Stomach (tissue), 4 donors: ENCODE measurements around the gene PPARGC1A.

ENCODE experiments used
- CTCF ChIP-seq, 7 experiments: fragments of 450-650 bp in 4 of 7; fragments of 200-600 bp in 3 of 7; sonication (generic) in 3 of 7; IDR thresholded peaks; one replicate each; pipeline ENCODE4 v1.5.1; 2016 to 2019; ENCODE audit warnings: antibody characterized with exemption in 7 of 7, control low read depth in 2 of 7, mild to moderate bottlenecking in 1 of 7
- EP300 ChIP-seq: sonication (generic); formaldehyde crosslinking; IDR thresholded peaks from one replicate; pipeline ENCODE4 v1.6.1; 2017; ENCODE audit warnings: antibody characterized with exemption
- POLR2A ChIP-seq, 4 donors: fragments of 450-650 bp; IDR thresholded peaks; one replicate each; pipeline ENCODE4 v1.6.1; 2016; ENCODE audit warnings: antibody characterized with exemption in 4 of 4, control low read depth in 2 of 4, mild to moderate bottlenecking in 1 of 4, moderate library complexity in 1 of 4
- POLR2AphosphoS5 ChIP-seq, 3 donors: sonication (generic); formaldehyde crosslinking; IDR thresholded peaks; one replicate each; pipeline ENCODE4 v1.6.1; 2016; ENCODE audit warnings: antibody characterized with exemption in 3 of 3

DNA sequence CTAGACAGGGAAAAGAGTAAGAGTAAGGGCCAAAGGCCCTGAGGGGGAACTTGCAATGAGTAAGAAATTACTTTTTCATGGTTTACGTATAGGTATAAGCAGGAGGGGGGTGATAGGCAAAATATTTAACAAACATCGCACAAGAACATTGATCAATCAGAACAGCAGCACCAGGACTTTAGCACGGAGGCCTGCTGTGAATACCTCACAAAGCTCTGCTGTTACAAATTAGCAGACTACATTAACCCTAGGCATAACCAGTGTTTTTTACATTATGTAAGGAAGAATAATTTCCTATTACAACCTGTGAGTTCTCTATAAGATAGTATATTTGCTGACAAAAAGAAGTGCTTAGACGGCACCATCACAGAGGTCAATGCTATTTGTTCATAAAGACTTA is 44.9 kb downstream of the PPARGC1A start:
- TF ChIP-seq CTCF (IDR thresholded peaks at IDR 0.05) (no peak), POLR2AphosphoS5 (IDR thresholded peaks at IDR 0.05) (no peak), POLR2A (IDR thresholded peaks at IDR 0.05) (no peak), EP300 (no peak)
